MCF 10A (cell line): Measurements from ENCODE around the gene UBL7. TPM values are rescaled to one million over a fixed set of nuclear protein-coding genes. Genes with fewer than 3 reads are reported as not detected.
"Not testable (repeated sequence)": the region's sequence is repeated elsewhere in the genome, so short reads cannot be mapped to it uniquely, and the experiment has no call there.

Source experiments
- BruUV-seq: library from RNA; stranded (reverse); fragments of 400-500 nt; replicated peaks from 2 replicates; lab custom pipeline; 2021; lab: Mats Ljungman, UMichigan
- CTCF ChIA-PET: fragments of 300-600 bp; sonication (Branson Sonifier 250); formaldehyde crosslinking; extraction: SDS; loops from one replicate; lab custom pipeline; 2021; ENCODE audit warnings: antibody characterized with exemption, inconsistent platforms; lab: Yijun Ruan, JAX
- POLR2A ChIA-PET: fragments of 300-600, 350-650 bp; sonication (Branson Sonifier 250); formaldehyde crosslinking; extraction: SDS; loops from one replicate; lab custom pipeline; 2020; ENCODE audit warnings: antibody characterized with exemption, inconsistent platforms; lab: Yijun Ruan, JAX
- DNase-seq: peaks from one replicate; pipeline ENCODE4 v3.0.0-alpha.2; 2018; ENCODE audit not compliant: unreplicated experiment
- H3K27ac Mint-ChIP-seq: one replicate; pipeline ENCODE4 v1.8.0; 2022; ENCODE audit warnings: mild to moderate bottlenecking, low read depth, mixed read lengths; ENCODE audit not compliant: unreplicated experiment
- H3K27me3 Mint-ChIP-seq: one replicate; pipeline ENCODE4 v1.8.0; 2022; ENCODE audit warnings: mixed read lengths; ENCODE audit not compliant: insufficient read depth, unreplicated experiment
- H3K36me3 Mint-ChIP-seq: one replicate; pipeline ENCODE4 v1.8.0; 2022; ENCODE audit warnings: mild to moderate bottlenecking, moderate library complexity, mixed read lengths; ENCODE audit not compliant: insufficient read depth, unreplicated experiment
- H3K4me1 Mint-ChIP-seq: one replicate; pipeline ENCODE4 v1.8.0; 2022; ENCODE audit warnings: mixed read lengths; ENCODE audit not compliant: insufficient read depth, unreplicated experiment
- H3K4me3 Mint-ChIP-seq: one replicate; pipeline ENCODE4 v1.8.0; 2022; ENCODE audit warnings: mild to moderate bottlenecking, moderate library complexity, mixed read lengths; ENCODE audit not compliant: unreplicated experiment
- H3K9me3 Mint-ChIP-seq: one replicate; pipeline ENCODE4 v1.8.0; 2022; ENCODE audit warnings: mixed read lengths; ENCODE audit not compliant: unreplicated experiment
- CTCF ChIP-seq: fragments of 200-600 bp; IDR thresholded peaks from one replicate; pipeline ENCODE4 v1.8.0; 2022; ENCODE audit warnings: antibody characterized with exemption, mild to moderate bottlenecking; ENCODE audit not compliant: unreplicated experiment
- intact Hi-C: fragments of 100-400 bp; cut with micrococcal nuclease; formaldehyde crosslinking; loops from 2 replicates; pipeline ENCODE4 v1.14.1; 2022
- total RNA-seq: library from RNA; stranded (reverse); gene quantifications from 2 replicates; pipeline ENCODE4 v1.2.3, GENCODE V29; 2022

Gene UBL7
- total RNA-seq, 1 experiment from 2014 or later, result 56.4 TPM

- Mint-ChIP-seq H3K9me3 (no peaks in the 10 kb centered on the region), H3K4me1 (no peaks in the 10 kb centered on the region), H3K27me3 (no peaks in the 10 kb centered on the region), H3K36me3 (peaks cover 6% of the 10 kb centered on the region), H3K4me3 (no peak overlapping the region), H3K27ac (no peak overlapping the region)
- ChIA-PET CTCF (interaction anchor here (0.5 to 2.2 kb wide), 10 partner anchors 11 to 383 kb away, joined by 3 to 6 read pairs (median 4); no protein-coding TSS in a partner anchor), POLR2A (no interaction called here)
- no TSS peak for BruUV-seq
- peak; percentile 70 for TF ChIP-seq CTCF
- DNase-seq, result peak; percentile 53
- intact Hi-C loops, result loop anchor here (1.0 to 2.0 kb wide), 3 partner anchors 51 to 114 kb away; no protein-coding TSS in a partner anchor
These were observed 28.8 kb upstream of the UBL7 start for GRCh38 chr15:74489518-74490338.

- H3K9me3 Mint-ChIP-seq, result no peaks in the 10 kb centered on the region
- no peak for DNase-seq
- no peaks in the 10 kb centered on the region for H3K27me3 Mint-ChIP-seq
- no peak overlapping the region for H3K27ac Mint-ChIP-seq
- H3K4me1 Mint-ChIP-seq, result no peaks in the 10 kb centered on the region
- H3K4me3 Mint-ChIP-seq, result no peak overlapping the region
- TF ChIP-seq CTCF, result no peak
- intact Hi-C loops, result loop anchor here (2.0 kb wide), 2 partner anchors 50 to 58 kb away; no protein-coding TSS in a partner anchor
- ChIA-PET POLR2A (no interaction called here), CTCF (interaction anchor here (0.6 to 2.2 kb wide), 8 partner anchors 12 to 116 kb away, joined by 3 to 6 read pairs (median 4); no protein-coding TSS in a partner anchor)
- no TSS peak for BruUV-seq
- H3K36me3 Mint-ChIP-seq, result peaks cover 6% of the 10 kb centered on the region
These were observed 27.8 kb upstream of the UBL7 start for GRCh38 chr15:74488776-74489175.

GRCh38 chr15:74482661-74483060, 21.7 kb upstream of the UBL7 start:
- ChIA-PET POLR2A (no interaction called here), CTCF (interaction anchor here (0.7 to 1.1 kb wide), 2 partner anchors 10 to 108 kb away, joined by 4 to 5 read pairs; no protein-coding TSS in a partner anchor)
- no TSS peak for BruUV-seq
- Mint-ChIP-seq H3K27me3 (no peaks in the 10 kb centered on the region), H3K4me1 (no peaks in the 10 kb centered on the region), H3K9me3 (no peaks in the 10 kb centered on the region), H3K27ac (no peak overlapping the region), H3K4me3 (no peak overlapping the region), H3K36me3 (no peaks in the 10 kb centered on the region)
- intact Hi-C loops, result no loop called here
- DNase-seq, result no peak
- TF ChIP-seq CTCF, result no peak

- H3K27ac Mint-ChIP-seq, H3K36me3 Mint-ChIP-seq, POLR2A ChIA-PET, H3K9me3 Mint-ChIP-seq, H3K27me3 Mint-ChIP-seq, H3K4me3 Mint-ChIP-seq, H3K4me1 Mint-ChIP-seq, BruUV-seq, DNase-seq, intact Hi-C loops: not testable (repeated sequence)
- CTCF ChIA-PET, result interaction anchor here (1.3 kb wide), 1 partner anchor 10 kb away, joined by 3 read pairs; no protein-coding TSS in a partner anchor
These were observed 19.4 kb upstream of the UBL7 start for GRCh38 chr15:74480364-74480763.

GRCh38 chr15:74471621-74472020, 10.7 kb upstream of the UBL7 start:
- H3K9me3 Mint-ChIP-seq, BruUV-seq, DNase-seq, H3K27ac Mint-ChIP-seq, intact Hi-C loops, H3K4me1 Mint-ChIP-seq, H3K27me3 Mint-ChIP-seq, H3K4me3 Mint-ChIP-seq, H3K36me3 Mint-ChIP-seq: not testable (repeated sequence)
- ChIA-PET CTCF (interaction anchor here (0.6 to 1.0 kb wide), 2 partner anchors 10 to 32 kb away, joined by 3 read pairs; no protein-coding TSS in a partner anchor), POLR2A (interaction anchor here (3.1 kb wide), 1 partner anchor 11 kb away, joined by 12 read pairs; the partner anchor contains the start of gene UBL7)
